Ishikawa (cell line): ENCODE results near the gene VPS16.

ENCODE experiments used
- FOXM1 ChIP-seq: IDR thresholded peaks from 2 replicates; pipeline ENCODE4 v1.6.1; 2012; ENCODE audit warnings: low read depth, borderline replicate concordance
- MAX ChIP-seq: IDR thresholded peaks from 2 replicates; pipeline ENCODE4 v1.6.1; 2012
- NFIC ChIP-seq: IDR thresholded peaks from 2 replicates; pipeline ENCODE4 v1.6.1; 2012
- TF ChIP-seq, protein P1 (sequence below): IDR thresholded peaks from 2 replicates; pipeline ENCODE4 v1.6.1; 2012; ENCODE audit warnings: low read depth, mild to moderate bottlenecking

DNA sequence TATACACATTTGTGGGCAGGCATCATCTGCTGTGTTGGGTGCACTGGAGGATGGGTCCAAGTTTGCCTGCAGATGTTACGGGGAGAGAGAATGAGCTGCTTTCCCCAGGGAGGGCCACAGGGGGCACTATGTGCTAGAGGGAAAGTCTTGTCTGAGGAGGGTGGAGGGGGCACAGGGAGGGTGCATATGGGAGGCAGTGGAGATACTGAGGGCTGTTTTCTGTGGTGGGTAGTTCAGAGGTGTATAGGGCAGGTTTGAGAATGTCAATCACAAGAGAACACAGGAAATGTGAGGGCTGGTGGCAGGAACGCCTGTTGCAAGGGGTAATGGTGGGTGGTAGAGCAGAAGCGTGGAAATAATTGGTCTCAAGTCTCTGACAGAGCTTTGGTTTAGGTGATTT is 25.1 kb downstream of the VPS16 start:
- TF ChIP-seq MAX = no peak
- TF ChIP-seq, protein P1, sequence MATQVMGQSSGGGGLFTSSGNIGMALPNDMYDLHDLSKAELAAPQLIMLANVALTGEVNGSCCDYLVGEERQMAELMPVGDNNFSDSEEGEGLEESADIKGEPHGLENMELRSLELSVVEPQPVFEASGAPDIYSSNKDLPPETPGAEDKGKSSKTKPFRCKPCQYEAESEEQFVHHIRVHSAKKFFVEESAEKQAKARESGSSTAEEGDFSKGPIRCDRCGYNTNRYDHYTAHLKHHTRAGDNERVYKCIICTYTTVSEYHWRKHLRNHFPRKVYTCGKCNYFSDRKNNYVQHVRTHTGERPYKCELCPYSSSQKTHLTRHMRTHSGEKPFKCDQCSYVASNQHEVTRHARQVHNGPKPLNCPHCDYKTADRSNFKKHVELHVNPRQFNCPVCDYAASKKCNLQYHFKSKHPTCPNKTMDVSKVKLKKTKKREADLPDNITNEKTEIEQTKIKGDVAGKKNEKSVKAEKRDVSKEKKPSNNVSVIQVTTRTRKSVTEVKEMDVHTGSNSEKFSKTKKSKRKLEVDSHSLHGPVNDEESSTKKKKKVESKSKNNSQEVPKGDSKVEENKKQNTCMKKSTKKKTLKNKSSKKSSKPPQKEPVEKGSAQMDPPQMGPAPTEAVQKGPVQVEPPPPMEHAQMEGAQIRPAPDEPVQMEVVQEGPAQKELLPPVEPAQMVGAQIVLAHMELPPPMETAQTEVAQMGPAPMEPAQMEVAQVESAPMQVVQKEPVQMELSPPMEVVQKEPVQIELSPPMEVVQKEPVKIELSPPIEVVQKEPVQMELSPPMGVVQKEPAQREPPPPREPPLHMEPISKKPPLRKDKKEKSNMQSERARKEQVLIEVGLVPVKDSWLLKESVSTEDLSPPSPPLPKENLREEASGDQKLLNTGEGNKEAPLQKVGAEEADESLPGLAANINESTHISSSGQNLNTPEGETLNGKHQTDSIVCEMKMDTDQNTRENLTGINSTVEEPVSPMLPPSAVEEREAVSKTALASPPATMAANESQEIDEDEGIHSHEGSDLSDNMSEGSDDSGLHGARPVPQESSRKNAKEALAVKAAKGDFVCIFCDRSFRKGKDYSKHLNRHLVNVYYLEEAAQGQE = no peak
- TF ChIP-seq FOXM1 = no peak
- no peak for TF ChIP-seq NFIC
